AG09319 (cell line): ENCODE data around the gene LAMA2.

ENCODE experiments used
- DNase-seq: peaks from one replicate; pipeline ENCODE4 v3.0.0-alpha.2; 2010; ENCODE audit warnings: low read depth; ENCODE audit errors: extremely low read depth
- CTCF ChIP-seq: IDR thresholded peaks from 2 replicates; pipeline ENCODE4 v1.5.1; 2011; ENCODE audit warnings: low read depth, mild to moderate bottlenecking, inconsistent platforms, low read length, moderate library complexity

The LAMA2 gene

GRCh38 chr6:129440691-129441090 is 557.8 kb downstream of the LAMA2 start:
- TF ChIP-seq CTCF, result no peak
- DNase-seq, result no peak

DNA sequence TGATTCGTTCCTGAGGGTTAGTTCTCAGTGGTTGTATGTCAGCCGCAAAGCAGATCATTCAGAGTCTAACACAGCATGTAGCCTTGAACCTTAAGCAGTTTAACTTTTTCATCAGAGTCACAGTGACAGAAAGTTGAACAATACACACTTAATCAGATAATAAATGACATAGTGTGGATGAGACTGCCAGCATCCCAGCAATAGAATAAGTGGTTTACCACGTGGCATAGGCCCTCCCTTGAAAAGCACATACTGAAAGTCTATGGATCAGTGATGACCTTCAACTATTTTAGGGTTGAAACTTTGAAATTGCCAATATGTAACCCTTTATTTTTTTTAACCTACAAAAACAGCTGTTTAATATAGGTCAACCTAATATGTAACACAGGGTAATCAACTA is 561.7 kb downstream of the LAMA2 start:
- no peak for TF ChIP-seq CTCF
- DNase-seq, result no peak

DNA sequence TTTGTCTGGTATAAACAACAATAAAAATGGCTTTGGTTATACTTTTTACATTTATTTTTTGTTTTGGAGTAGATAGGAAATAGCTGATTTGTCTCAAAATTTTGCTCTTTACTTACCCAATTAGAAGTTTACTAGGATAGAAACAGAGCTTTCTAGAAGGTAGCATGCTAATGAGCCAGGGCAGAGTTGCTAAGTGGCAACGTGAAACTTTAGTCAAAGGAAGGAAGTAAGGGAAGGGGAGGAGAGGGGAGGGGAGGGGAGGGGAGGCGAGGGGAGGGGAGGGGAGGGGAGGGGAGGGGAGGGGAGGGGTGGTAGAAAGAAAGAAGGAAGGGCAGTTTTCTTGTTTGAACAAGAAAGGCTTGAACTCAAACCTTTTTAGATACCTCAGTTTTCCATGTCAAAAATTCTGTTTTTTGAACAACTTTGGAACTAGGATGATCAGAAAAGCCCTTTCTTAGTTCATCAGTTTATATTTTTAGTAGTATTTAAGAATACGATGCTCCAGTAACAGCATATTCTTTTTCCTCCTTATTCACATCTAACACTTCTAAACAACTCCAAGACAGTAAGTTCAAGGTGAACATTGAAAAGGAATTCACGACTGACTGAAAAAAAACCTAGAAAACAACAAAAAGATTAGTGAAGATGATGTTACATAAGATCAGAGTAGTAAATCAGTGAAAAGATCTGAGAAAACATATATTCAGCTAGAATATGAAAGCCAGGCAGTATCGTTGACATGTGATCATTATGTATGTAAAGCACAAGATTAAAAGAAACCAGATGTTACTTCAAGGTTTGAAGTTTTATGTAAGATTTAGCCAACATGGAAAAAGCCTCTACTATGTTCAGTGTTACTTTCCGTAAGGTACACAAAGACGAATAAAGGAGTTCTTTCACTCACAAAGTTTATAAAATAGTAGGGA is 563.6 kb downstream of the LAMA2 start:
- no peak for TF ChIP-seq CTCF

DNA sequence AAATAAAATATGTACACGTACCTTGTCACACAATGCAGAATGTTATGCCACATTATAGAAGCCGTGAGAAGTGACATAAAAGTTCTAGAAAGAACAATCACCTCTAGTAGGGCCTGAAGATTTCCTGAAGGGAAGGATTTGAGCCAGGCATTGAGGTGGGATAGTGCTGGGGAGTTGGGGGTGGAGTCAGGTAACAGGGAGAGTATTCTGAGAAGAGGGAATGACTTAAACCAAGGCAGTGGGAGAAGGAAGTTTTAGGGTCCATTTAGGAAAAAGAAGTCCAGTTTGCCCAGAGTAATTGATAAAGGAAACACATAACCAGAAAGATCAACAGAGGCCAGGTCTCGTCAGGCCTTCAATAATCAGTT is 564.2 kb downstream of the LAMA2 start:
- DNase-seq, result no peak
- no peak for TF ChIP-seq CTCF

More for the DNA sequence above, 563.6 kb downstream of the LAMA2 start:
- DNase-seq, result no peak

DNA sequence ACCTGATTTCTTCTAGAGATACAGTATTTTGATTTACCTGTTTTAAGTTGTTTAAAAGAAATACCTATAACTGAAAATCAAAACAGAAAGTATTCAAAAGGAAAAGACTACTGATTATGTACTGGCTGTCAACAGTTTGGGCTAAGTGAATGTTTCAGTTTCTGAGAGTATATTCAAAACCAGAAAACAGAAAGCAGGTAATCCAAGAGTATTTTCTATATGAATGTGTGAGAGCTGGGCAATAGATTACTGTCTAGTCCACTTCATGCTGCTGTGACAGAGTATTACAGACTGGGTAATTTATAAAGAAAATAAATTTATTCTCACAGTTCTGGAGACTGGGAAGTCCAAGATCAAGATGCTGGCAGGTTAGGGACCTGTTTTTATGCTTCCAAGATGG is 566.0 kb downstream of the LAMA2 start:
- TF ChIP-seq CTCF, result no peak
- no peak for DNase-seq

DNA sequence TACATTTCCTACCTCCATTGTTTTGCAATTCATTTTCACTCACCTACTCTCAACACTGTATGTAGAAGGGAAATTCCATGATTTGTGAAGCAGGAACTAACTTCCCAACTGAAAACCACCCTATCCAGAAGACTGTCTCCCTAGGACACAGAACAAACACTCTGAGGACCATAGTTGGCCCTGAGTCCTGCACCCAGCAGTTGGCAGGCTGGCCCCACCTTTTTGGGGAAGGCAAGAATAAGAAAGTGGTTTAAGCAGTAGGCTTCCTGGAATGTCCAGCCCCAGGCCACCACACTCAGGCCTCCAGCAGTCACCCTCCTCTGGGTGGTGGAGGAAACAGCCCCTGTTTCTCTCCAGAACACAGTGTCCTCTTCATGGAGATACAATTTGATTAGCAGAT is 568.2 kb downstream of the LAMA2 start:
- TF ChIP-seq CTCF, result no peak
- no peak for DNase-seq

GRCh38 chr6:129453073-129453472 is 570.1 kb downstream of the LAMA2 start:
- TF ChIP-seq CTCF, result no peak
- no peak for DNase-seq
